H1 (cell line): ENCODE data around the gene PACS1. TPM values are rescaled to one million over a fixed set of nuclear protein-coding genes. Genes with fewer than 3 reads are reported as not detected.

ENCODE experiments used
- BACH1 ChIP-seq: IDR thresholded peaks from 2 replicates; pipeline ENCODE4 v1.6.1; 2012; ENCODE audit warnings: low read length, improper control_type of control experiment
- CREB1 ChIP-seq: IDR thresholded peaks from 2 replicates; pipeline ENCODE4 v1.6.1; 2012; ENCODE audit warnings: inconsistent platforms
- KDM1A ChIP-seq: fragments of 200-600, 300-600 bp; sonication (generic); IDR thresholded peaks from 2 replicates; pipeline ENCODE4 v1.7.1; 2016; ENCODE audit warnings: mild to moderate bottlenecking, low read length, borderline replicate concordance
- RAD21 ChIP-seq, 2 experiments: IDR thresholded peaks in 1 of 2; conservative IDR thresholded peaks in 1 of 2; 2 replicates each; pipeline ENCODE4 v1.6.1; 2011; ENCODE audit warnings: low read depth in 2 of 2, low read length in 2 of 2, improper control_type of control experiment in 1 of 2, inconsistent platforms in 1 of 2, mild to moderate bottlenecking in 1 of 2, moderate library complexity in 1 of 2
- SIX5 ChIP-seq: IDR thresholded peaks from 2 replicates; pipeline ENCODE4 v1.6.1; 2011; ENCODE audit warnings: mild to moderate bottlenecking, low read depth, low read length
- polyA plus RNA-seq, 7 experiments: library from polyadenylated mRNA; depleted of rRNA in 3 of 7; stranded (reverse) in 5 of 7; unstranded in 2 of 7; fragments of >200 nt in 5 of 7; fragments of 200-250 nt in 2 of 7; gene quantifications; 1 replicate in 5 of 7; 2 replicates in 1 of 7; 4 replicates in 1 of 7; pipeline versions ENCODE4 v1.2.1 to v1.2.3, GENCODE V29; 2011 to 2013; ENCODE audit warnings: missing spikeins in 2 of 7, mixed read lengths in 2 of 7
- total RNA-seq: library from RNA; stranded (reverse); fragmentation: NEBNext Ultra II Directional; extraction: Animal tissue kit (Norgen Biotek cat#: 25700); gene quantifications from 2 replicates; pipeline ENCODE4 v1.2.1, GENCODE V29; 2021
- TF ChIP-seq, protein P1 (sequence below), 3 experiments: IDR thresholded peaks; 1 replicate in 2 of 3; 2 replicates in 1 of 3; pipeline versions ENCODE4 v1.5.1 to v1.6.1; 2011; ENCODE audit warnings: low read length in 3 of 3, mild to moderate bottlenecking in 3 of 3, inconsistent platforms in 2 of 3, low read depth in 1 of 3, moderate library complexity in 1 of 3; ENCODE audit not compliant: insufficient read depth in 1 of 3; ENCODE audit errors: control extremely low read depth in 1 of 3

PACS1 gene
- total and polyA plus RNA-seq, 2 of the 8 experiments (the other 6 are each of a cell fraction or from before 2014, with no cell fraction given) = 11.5 to 36.0 TPM

- no peak for TF ChIP-seq RAD21 (IDR thresholded peaks at IDR 0.05 in 1 of 2, conservative IDR thresholded peaks at IDR 0.05 in 1 of 2; ENCODE audit: low read depth in 2 of 2, low read length in 2 of 2)
- TF ChIP-seq CREB1 = no peak
- TF ChIP-seq SIX5 = no peak
- TF ChIP-seq, protein P1, sequence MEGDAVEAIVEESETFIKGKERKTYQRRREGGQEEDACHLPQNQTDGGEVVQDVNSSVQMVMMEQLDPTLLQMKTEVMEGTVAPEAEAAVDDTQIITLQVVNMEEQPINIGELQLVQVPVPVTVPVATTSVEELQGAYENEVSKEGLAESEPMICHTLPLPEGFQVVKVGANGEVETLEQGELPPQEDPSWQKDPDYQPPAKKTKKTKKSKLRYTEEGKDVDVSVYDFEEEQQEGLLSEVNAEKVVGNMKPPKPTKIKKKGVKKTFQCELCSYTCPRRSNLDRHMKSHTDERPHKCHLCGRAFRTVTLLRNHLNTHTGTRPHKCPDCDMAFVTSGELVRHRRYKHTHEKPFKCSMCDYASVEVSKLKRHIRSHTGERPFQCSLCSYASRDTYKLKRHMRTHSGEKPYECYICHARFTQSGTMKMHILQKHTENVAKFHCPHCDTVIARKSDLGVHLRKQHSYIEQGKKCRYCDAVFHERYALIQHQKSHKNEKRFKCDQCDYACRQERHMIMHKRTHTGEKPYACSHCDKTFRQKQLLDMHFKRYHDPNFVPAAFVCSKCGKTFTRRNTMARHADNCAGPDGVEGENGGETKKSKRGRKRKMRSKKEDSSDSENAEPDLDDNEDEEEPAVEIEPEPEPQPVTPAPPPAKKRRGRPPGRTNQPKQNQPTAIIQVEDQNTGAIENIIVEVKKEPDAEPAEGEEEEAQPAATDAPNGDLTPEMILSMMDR (IDR thresholded peaks at IDR 0.05; ENCODE audit: control extremely low read depth in 1 of 3, insufficient read depth in 1 of 3, low read depth in 1 of 3, low read length in 3 of 3) = no peak
- TF ChIP-seq KDM1A = no peak
- no peak for TF ChIP-seq BACH1
These were observed 19.0 kb downstream of the PACS1 start (continued) for GRCh38 chr11:66089067-66089466.
